ENCODE measurements around the gene NOS1AP. TPM values are rescaled to one million over a fixed set of nuclear protein-coding genes. Genes with fewer than 3 reads are reported as not detected.

Gene NOS1AP
- total RNA-seq, 1 experiment from 2014 or later = 5.3 TPM

GRCh38 chr1:162059721-162060120 lies 9.8 kb upstream of the NOS1AP start:
- CTCF ChIA-PET = no interaction called here
- Histone ChIP-seq H3K4me3 (replicated peaks in 1 of 2; ENCODE audit: low read depth in 1 of 2, low read length in 2 of 2) (no peak overlapping the region), H3K9me3 (ENCODE audit: control insufficient read depth in 1 of 2, insufficient read depth in 1 of 2, low read depth in 1 of 2, low read length in 2 of 2) (no peaks in the 10 kb centered on the region), H3K9me2 (ENCODE audit: insufficient read depth) (no peaks in the 10 kb centered on the region), H3K36me3 (ENCODE audit: control insufficient read depth in 1 of 2, insufficient read depth in 2 of 2, low read length in 2 of 2) (no peaks in the 10 kb centered on the region), H3K27me3 (ENCODE audit: insufficient read depth, low read length) (no peaks in the 10 kb centered on the region), H3K9ac (ENCODE audit: low read length) (no peak overlapping the region), H3K4me1 (ENCODE audit: control insufficient read depth in 1 of 2, insufficient read depth in 2 of 2, low read length in 2 of 2) (peaks cover 6 to 16% of the 10 kb centered on the region in 2 experiments), H2AFZ (ENCODE audit: low read depth, low read length, poor library complexity, severe bottlenecking) (no peak overlapping the region), H4K20me1 (ENCODE audit: insufficient read depth) (no peaks in the 10 kb centered on the region), H3K79me2 (ENCODE audit: insufficient read depth, low read length) (no peaks in the 10 kb centered on the region), H3K27ac (ENCODE audit: low read depth, low read length) (no peak overlapping the region), H3K4me2 (ENCODE audit: low read length) (no peak overlapping the region)
- TF ChIP-seq MAX (IDR thresholded peaks at IDR 0.05) (no peak), ZFX (IDR thresholded peaks at IDR 0.05) (no peak), SRF (IDR thresholded peaks at IDR 0.05; ENCODE audit: low read depth) (no peak), CTCF (IDR thresholded peaks at IDR 0.05 in 2 of 3, conservative IDR thresholded peaks at IDR 0.05 in 1 of 3; ENCODE audit: borderline replicate concordance in 1 of 3, insufficient read depth in 1 of 3, low read depth in 2 of 3, low read length in 2 of 3) (no peak), REST (IDR thresholded peaks at IDR 0.05; ENCODE audit: low read depth) (no peak), CEBPB (IDR thresholded peaks at IDR 0.05; ENCODE audit: low read depth) (no peak), EGR1 (IDR thresholded peaks at IDR 0.05; ENCODE audit: low read depth) (no peak), ATF3 (IDR thresholded peaks at IDR 0.05) (no peak), CBX3 (IDR thresholded peaks at IDR 0.05; ENCODE audit: low read depth) (no peak), SIN3A (IDR thresholded peaks at IDR 0.05; ENCODE audit: low read depth) (no peak), EZH2 (IDR thresholded peaks at IDR 0.05) (no peak)
- no TSS peak for BruUV-seq (replicated peaks)
- DNase-seq (ENCODE audit: low read depth, low spot score) (no peak), ATAC-seq (no peak)
- POLR2A ChIA-PET = interaction anchor here (0.8 kb wide), 1 partner anchor 22 kb away, joined by 3 read pairs; no protein-coding TSS in a partner anchor
- RAD21 ChIA-PET (ENCODE audit: low non-redundant PET in 1 of 2, low total read pairs in 2 of 2, uncharacterized antibody in 2 of 2, unreplicated experiment in 2 of 2) = no interaction called here
- intact Hi-C loops (cut with micrococcal nuclease) = loop anchor here (5.0 kb wide), 4 partner anchors 173 to 553 kb away; no protein-coding TSS in a partner anchor
